Measurements from ENCODE around the gene MRM1.

MRM1 gene

GRCh38 chr17:36597866-36598777 lies 3.3 kb upstream of the MRM1 start:
- Mint-ChIP-seq H3K4me1 (peaks cover 24% of the 10 kb centered on the region), H3K27me3 (ENCODE audit: low read depth) (no peaks in the 10 kb centered on the region), H3K9me3 (no peaks in the 10 kb centered on the region), H3K27ac (no peak overlapping the region), H3K36me3 (ENCODE audit: low read depth) (peaks cover 9% of the 10 kb centered on the region), H3K4me3 (peak overlapping the region; percentile 12 to 69 (median 56))
- no peak for TF ChIP-seq CTCF (IDR thresholded peaks at IDR 0.05; ENCODE audit: unreplicated experiment in 3 of 3)

- no peak for TF ChIP-seq CTCF (IDR thresholded peaks at IDR 0.05; ENCODE audit: unreplicated experiment in 3 of 3)
- Mint-ChIP-seq H3K9me3 (no peaks in the 10 kb centered on the region), H3K27ac (no peak overlapping the region), H3K4me3 (no peak overlapping the region), H3K36me3 (ENCODE audit: low read depth) (peaks cover 9% of the 10 kb centered on the region), H3K27me3 (ENCODE audit: low read depth) (no peaks in the 10 kb centered on the region), H3K4me1 (peaks cover 19% of the 10 kb centered on the region)
These were observed 2.4 kb upstream of the MRM1 start for GRCh38 chr17:36598951-36599401.

- H3K36me3 Mint-ChIP-seq (ENCODE audit: low read depth) = peaks cover 9% of the 10 kb centered on the region
- peaks cover 21% of the 10 kb centered on the region for H3K4me1 Mint-ChIP-seq
- no peak for TF ChIP-seq CTCF (IDR thresholded peaks at IDR 0.05; ENCODE audit: unreplicated experiment in 3 of 3)
- H3K4me3 Mint-ChIP-seq = peak overlapping the region; percentile 32 to 93 (median 56)
- no peaks in the 10 kb centered on the region for H3K27me3 Mint-ChIP-seq (ENCODE audit: low read depth)
- no peaks in the 10 kb centered on the region for H3K9me3 Mint-ChIP-seq
- H3K27ac Mint-ChIP-seq = no peak overlapping the region
These were observed 1.7 kb upstream of the MRM1 start for GRCh38 chr17:36599546-36600250.

GRCh38 chr17:36600465-36600864 lies 918 bp upstream of the MRM1 start:
- TF ChIP-seq CTCF (IDR thresholded peaks at IDR 0.05; ENCODE audit: unreplicated experiment in 3 of 3) = no peak
- Mint-ChIP-seq H3K4me3 (peak overlapping the region; percentile 91 to 94 (median 93)), H3K4me1 (peaks cover 21% of the 10 kb centered on the region), H3K36me3 (ENCODE audit: low read depth) (peaks cover 5% of the 10 kb centered on the region), H3K27ac (peak overlapping the region; percentile 75 to 93 (median 81)), H3K9me3 (no peaks in the 10 kb centered on the region), H3K27me3 (ENCODE audit: low read depth) (no peaks in the 10 kb centered on the region)

- Mint-ChIP-seq H3K27ac (peak overlapping the region; percentile 75 to 93 (median 81)), H3K27me3 (ENCODE audit: low read depth) (no peaks in the 10 kb centered on the region), H3K36me3 (ENCODE audit: low read depth) (peaks cover under 1% of the 10 kb centered on the region), H3K9me3 (no peaks in the 10 kb centered on the region), H3K4me3 (peak overlapping the region; percentile 91 to 94 (median 93)), H3K4me1 (peaks cover 21% of the 10 kb centered on the region)
- no peak for TF ChIP-seq CTCF (IDR thresholded peaks at IDR 0.05; ENCODE audit: unreplicated experiment in 3 of 3)
These were observed 464 bp upstream of the MRM1 start for GRCh38 chr17:36600936-36601302.

All from nephron (organoid).